Cardiac fibroblast (primary cell): ENCODE measurements around the gene HIF3A.

ENCODE experiments used
- DNase-seq, 2 donors: peaks; one replicate each; pipeline versions ENCODE4 v3.0.0 to v3.0.0-alpha.2; 2010; ENCODE audit warnings: low read depth in 2 of 2
- H3K4me3 ChIP-seq, 2 donors: replicated peaks in 1 of 2; 1 replicate in 1 of 2; 2 replicates in 1 of 2; pipeline ENCODE4 v1.5.1; 2011; ENCODE audit warnings: low read depth in 2 of 2, low read length in 2 of 2, mild to moderate bottlenecking in 2 of 2, moderate library complexity in 1 of 2
- TF ChIP-seq, protein P1 (sequence below): IDR thresholded peaks from one replicate; pipeline ENCODE4 v1.5.1; 2011; ENCODE audit warnings: low read depth, mild to moderate bottlenecking, low read length, inconsistent platforms

The HIF3A gene

DNA sequence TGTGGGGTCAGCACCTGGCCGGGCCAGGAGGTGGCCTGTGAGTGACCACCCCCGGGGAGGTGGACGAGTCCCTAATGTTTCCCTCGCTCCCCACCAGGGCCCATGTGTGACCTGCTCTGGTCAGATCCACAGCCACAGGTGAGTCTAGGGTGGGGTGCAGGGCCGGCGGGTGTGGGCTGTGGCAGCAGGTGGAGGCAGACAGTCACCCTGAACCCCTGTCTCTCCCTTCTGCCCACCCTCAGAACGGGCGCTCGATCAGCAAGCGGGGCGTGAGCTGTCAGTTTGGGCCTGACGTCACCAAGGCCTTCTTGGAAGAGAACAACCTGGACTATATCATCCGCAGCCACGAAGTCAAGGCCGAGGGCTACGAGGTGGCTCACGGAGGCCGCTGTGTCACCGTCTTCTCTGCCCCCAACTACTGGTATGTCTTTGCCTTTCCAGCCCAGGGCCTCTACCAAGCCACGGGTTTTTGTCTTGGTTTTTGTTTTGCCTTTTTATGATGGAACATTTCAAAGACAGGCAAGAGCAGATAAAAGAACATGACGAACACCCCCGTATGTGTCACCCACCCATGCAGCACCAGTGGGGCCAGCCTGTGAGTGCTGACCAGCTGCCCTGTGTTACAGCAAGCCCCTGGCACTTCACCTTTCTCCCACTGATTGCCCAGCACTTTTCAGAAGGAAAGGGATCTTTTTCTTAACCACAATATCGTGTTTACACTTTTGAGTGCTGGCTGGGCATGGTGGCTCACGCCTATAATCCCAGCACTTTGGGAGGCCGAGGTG lies 91.7 kb downstream of the HIF3A start:
- no peak for DNase-seq
- no peak overlapping the region for H3K4me3 ChIP-seq
- TF ChIP-seq, protein P1, sequence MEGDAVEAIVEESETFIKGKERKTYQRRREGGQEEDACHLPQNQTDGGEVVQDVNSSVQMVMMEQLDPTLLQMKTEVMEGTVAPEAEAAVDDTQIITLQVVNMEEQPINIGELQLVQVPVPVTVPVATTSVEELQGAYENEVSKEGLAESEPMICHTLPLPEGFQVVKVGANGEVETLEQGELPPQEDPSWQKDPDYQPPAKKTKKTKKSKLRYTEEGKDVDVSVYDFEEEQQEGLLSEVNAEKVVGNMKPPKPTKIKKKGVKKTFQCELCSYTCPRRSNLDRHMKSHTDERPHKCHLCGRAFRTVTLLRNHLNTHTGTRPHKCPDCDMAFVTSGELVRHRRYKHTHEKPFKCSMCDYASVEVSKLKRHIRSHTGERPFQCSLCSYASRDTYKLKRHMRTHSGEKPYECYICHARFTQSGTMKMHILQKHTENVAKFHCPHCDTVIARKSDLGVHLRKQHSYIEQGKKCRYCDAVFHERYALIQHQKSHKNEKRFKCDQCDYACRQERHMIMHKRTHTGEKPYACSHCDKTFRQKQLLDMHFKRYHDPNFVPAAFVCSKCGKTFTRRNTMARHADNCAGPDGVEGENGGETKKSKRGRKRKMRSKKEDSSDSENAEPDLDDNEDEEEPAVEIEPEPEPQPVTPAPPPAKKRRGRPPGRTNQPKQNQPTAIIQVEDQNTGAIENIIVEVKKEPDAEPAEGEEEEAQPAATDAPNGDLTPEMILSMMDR, result no peak

DNA sequence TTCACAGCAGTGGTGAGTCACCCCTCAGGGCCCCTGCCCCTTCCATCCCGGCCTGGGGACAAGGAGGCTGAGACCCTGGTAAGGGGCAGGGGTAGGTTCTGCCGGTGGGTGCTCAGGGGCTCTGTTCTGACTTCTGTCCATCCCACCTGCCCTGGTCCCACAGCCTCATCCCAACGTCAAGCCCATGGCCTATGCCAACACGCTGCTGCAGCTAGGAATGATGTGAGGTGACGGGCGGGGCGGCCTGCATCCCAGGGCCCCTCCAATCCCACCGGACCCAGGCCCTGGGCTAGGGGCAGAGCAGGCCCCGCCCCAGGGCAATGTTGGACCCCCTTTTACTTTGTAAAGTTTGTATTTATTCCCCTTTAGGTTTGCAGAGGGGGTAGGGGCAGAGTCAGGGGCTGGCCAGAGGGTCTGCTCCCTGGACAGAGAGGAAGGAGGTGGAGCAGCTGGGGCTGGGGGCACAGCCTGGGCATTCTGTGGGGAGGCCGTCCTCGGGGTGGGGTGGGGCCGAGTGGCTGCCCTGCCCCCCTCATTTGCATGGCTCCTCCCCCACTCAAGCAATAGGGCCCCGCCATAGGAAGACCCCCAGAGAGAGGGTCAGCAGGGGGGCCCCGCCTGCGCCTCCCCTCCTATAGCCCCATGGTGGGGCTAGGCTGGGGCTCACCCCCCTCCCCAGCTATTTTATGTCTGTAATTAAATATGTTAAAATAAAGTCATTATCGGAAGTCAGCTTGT lies 93.4 kb downstream of the HIF3A start:
- DNase-seq, result no peak
- TF ChIP-seq, protein P1, result no peak
- H3K4me3 ChIP-seq, result no peak overlapping the region

DNA sequence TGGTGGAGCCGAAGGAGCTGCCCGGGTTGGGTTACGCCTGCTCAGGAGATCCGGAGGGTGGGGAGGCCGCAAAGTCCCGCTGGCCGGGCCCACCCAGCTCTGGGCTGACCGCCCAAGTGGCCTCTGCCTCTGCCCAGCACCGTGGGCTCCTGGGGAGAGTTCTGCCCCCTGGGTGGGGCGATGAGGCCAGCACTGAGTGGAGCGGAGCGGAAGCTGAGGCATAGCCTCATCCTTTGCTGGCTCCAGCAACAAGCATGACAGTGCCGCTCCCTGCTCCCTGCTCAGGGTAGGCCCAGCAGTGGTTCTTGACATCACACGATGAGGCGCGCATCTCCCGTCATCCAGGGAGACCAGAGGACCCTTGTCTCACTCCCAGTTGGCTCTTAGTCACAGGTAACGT lies 94.0 kb downstream of the HIF3A start:
- DNase-seq, result no peak
- TF ChIP-seq, protein P1, result no peak
- H3K4me3 ChIP-seq, result no peak overlapping the region

- no peak overlapping the region for H3K4me3 ChIP-seq
- TF ChIP-seq, protein P1, result no peak
- no peak for DNase-seq
Measured at GRCh38 chr19:46391296-46392251, 94.7 kb downstream of the HIF3A start.

GRCh38 chr19:46392252-46392801 lies 95.5 kb downstream of the HIF3A start:
- TF ChIP-seq, protein P1, result no peak
- peak; percentile 63 to 78 for DNase-seq
- H3K4me3 ChIP-seq, result no peak overlapping the region

DNA sequence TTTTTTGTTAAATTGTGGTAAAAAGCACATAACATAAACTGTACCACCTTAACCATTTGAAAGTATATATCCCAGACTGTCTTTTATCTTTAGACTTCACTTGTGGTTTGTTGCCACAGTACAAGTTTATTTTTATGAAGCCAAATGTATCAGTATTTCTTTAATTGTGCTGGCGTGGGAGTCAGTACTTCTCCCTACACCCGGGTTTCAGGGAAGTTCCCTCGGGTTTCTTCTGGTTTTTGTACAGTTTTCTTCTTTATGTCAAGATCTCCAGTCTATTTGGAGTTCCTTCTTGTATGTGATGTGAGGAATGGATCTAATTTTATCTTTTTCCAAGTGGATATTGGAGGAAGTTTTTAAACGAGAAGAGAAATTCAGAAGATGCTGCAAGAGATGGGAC lies 96.0 kb downstream of the HIF3A start:
- no peak for DNase-seq
- H3K4me3 ChIP-seq, result no peak overlapping the region
- TF ChIP-seq, protein P1, result no peak
